HG03039 (cell line): ENCODE data around the gene CRABP1.

Experiments
- ATAC-seq: cut with Tn5 transposase; IDR thresholded peaks from one replicate; pipeline ENCODE4 v1.9.1; 2021; ENCODE audit warnings: mild to moderate bottlenecking, moderate library complexity; ENCODE audit not compliant: unreplicated experiment

Gene CRABP1

DNA sequence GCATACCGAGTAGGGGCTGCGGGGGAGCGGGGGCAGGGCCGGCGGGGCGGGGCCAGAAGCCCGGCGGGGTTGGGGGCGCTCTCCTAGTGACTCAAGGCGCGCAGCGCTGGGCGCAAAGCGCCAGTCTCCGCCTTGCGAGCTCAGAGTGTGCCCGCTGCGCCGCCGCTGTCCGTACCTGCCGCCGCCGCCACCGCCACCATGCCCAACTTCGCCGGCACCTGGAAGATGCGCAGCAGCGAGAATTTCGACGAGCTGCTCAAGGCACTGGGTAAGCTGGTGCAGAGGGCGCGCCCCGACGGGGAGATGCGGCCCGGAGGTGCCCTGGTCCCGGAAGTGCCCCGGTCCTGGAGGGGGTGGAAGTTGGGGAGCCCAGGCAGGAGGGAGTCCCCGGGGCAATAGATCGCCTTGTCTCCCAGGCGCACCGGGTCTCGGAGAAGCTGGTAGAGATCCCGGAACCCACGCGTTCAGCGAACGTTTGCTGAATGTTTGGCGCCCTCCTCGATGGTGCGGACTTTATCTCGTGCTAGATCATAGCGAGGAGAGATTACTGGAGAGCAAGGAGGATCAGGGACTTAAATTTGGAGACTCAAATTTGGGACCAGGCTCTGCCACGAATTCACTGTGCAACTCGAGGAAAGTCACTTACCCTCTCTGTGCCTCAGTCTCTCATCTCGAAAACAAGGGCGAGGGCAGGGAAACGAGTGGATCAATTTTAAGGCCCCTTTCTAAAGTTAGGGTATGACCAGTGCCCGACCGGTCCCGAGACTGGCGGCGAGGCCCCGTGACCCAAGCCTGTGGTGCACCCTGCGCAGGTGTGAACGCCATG is at the start of gene CRABP1:
CRABP1 (plus strand) TSS at position 123 of the 826 bp plus-strand sequence; CDS start at position 199, 76 bp downstream.
- no peak for ATAC-seq

DNA sequence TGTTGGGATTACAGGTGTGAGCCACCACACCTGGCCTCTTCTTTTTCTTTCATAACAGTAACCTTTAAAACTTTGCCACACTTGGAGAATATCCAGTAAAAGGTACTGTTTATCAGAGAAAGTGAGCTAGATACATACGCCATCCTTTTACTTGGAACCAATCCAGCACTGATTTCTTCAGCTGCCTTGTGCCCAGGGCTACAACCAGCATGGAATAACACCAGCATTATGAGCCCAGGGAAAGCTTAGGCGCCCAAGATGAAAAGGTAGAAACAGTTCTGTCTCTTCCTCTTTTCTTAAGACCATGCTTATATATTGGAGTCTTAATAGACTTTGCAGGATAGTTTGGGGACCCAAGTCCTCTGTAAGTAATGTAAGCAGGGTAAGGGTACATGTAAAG is 49.1 kb upstream of the CRABP1 start:
- no peak for ATAC-seq

DNA sequence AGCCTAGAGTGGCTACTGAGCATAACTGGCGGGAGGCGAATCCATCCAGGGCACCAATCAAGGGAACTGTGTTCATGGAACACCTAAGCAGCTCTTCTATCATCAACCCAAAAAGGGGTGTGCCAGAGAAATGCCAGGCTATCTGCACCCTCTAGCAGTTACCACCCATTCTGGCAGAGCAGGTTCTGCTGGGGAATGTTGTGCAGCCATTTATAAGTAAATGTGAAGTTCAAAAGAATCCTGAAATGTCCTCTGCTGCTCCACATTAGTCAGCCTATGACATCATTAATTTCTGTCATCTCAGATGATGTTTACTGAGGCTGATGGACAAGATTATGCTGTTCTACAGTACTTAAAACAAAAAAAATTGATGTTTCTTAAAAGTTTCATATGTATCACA is 48.5 kb upstream of the CRABP1 start:
- ATAC-seq, result no peak

DNA sequence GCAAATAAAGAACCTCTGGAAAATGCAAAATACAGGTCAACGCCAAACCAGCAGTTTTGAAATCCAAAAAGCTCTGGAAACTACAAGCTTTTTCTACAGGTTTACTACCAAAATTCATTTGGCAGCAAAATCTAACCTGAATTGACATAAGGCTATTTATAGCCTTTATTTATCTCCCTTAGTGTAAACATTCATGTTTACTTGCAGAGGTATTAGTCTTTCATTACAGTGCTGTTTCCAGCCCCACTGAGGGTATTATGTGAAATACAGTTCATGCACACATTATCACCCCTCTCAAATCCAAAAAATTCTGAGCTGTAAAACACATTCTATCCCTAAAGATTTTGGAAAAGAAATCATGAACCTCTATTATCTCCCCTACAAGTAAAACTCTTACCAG is 47.9 kb upstream of the CRABP1 start:
- no peak for ATAC-seq

DNA sequence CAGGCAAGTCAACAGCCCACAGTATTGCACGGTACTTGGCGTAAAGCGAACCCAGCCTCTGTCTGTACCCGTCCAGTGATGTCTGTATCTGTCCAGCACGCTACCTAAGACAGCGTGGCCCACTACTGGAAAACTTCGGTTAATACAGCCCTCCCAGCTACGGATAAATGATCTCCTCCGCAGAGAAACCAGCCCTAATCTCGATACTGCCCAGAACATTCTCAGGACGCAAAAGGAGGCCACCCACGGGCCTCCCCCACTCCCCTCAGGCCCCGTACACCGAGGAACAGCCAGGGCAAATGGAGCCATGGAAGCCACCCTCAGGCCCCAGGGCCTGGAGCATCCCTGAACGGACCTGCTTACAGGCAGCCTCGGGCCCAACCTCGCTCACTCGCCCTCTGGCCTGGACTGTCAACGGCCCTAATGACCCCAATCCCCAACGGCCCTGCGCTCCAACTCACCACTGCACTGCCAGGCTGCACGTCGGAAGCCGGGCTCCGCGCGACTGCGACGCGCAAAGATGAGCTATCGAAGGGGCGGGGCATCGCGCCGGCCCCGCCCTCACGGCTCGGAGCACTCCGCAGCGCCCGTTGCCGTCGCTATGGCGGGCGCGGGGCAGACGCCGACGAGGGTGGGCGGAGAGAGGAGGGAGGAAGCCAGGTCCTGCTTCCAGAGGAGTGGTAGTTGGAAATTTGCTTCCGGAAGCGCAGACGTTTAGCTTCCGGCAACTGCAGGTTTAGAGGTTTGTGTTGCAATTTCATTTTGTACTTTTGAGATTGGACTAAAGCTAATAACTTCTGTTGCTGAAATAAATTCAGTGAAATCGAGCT is 40.8 kb upstream of the CRABP1 start, which contains the start of gene SKIC8:
SKIC8 (minus strand) TSS at position 509 of the 830 bp plus-strand sequence. CDS start 3,923 bp downstream, outside the sequence.
- ATAC-seq, result peak; percentile 70

DNA sequence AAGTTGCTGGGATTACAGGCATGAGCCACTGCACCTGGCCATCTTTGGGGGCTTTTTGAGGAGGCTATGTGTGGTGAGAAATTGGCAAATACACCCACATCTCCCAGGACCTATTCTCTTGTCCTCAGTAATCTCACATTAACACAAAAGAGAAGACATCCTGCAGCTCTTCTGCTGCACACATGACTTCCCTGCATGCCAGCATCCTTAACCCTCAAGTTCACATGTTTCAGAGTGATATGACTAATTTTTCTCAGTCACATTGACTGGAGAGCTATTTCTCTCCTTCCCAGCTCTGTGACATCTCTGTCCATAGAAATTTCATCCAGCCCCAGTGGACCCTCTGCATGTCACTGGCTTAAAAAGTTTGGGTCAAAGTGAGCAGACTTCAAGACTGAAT is 38.8 kb upstream of the CRABP1 start:
- no peak for ATAC-seq

DNA sequence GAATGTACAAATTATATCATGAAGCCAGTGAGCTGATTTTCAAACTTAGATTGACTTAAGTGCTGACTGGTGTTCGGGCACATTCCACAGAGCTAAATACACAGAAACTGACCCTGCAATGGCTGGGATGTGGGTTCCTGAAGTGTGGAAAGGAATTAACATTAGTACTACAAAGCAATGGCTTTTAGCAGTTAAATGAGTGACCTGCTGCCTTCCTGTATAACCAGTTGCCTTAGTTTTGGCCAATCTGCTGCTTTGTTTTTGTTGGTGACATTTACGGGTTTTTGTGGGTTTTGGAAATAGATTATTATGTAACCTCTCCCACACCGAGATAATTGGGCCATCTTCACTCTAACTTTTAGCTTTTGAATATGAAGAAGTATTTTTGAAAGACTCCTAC is 38.3 kb upstream of the CRABP1 start:
- no peak for ATAC-seq

DNA sequence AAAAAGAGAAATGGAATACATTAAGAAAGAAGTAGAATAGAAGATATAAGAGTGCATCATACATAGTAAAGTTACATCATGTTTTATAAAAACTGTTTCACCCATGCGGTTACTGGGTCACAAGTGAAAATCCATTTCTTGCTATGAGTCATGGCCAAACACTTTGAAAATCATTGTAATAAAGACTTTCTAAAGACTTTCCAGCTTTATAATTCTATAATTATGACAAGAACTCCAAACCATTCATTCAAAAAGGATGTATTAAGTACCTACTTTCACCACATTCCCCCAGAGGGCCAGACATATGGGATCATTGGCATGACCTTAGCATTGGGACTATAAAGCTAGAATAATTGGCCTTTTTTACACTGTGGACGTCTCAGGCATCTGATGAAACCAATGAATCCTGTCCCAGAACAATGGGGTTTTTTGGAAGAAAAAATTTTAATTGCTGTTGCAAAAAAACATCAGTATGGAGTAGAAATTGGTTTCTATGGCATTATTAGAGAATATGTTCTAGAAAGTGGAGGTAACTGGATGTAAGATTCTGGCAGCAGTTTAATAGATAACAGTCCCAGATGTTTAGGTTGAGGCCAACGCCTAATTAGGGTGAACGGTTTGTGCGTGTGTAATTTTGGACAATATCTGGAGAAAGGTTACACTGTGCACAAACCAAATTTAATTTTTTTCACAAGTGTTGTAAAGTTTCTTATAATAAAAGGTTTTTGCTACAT is 37.4 kb upstream of the CRABP1 start:
- no peak for ATAC-seq

DNA sequence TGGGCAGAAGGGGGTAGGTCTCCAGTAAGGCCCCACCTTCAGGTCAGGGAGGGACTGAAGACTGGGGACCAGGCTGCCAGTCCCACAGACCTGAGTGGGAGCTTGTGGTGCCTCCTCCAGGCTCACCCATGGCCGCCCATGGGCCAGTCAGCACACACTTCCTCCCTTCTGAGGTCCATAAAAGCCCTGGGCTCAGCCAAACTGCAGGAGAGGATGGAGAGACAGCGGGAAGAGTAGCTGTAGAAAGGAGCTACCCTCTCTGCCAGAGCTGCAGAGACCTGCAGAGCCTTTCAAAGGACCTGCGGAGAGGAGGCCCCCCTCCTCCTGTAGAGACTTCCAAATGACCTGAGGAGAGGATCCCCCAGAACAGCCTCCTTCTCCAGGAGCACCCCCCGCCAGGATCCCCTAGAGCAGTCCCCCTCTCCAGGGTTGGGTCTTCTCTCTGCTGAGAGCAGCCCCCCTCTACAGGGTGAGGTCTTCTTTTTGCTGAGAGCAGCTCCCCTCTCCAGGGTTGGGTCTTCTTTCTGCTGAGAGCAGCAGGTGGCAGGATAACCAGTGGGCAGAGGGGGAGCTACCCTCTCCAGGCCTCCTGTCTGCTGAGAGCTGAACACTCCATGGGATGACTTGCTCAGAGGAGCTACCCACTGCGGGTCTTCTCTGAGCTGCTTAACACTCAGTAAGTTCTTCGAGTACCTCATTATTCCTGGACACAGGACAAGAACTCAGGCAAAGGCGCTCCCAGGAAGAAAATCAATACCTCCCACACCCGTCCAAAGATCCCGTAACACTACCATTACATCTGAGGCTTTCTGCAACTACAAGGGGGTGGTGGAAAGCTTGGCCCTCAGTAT is 35.7 kb upstream of the CRABP1 start:
- no peak for ATAC-seq

DNA sequence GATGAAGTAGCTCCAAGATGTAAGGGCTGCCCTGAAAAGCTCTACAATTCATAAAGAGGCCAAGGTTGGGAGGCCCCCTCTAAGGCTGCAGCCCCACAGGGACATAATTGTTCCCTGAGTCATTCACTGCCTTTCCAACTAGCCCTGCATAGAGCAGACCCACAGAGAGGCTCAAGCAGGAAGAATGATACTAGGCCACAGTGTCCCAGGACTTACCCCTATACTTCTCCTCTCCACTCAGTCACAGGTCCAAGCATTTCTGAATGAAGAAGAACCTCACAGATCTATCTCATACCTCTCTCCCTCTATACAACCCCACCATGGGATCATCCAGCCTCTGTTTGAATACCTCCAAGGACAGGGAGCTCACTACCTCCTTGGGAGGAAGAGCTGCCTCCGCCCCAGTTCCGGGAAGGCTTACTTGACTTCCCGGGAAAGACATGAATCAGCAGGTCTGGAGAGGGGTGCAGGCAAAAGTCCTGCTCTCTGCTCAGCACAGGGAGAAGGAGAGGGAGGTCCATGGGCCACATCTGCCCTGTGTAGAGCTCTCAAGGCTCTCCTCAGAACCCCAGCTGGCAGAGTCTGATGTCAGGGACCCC is 33.9 kb upstream of the CRABP1 start:
- ATAC-seq, result no peak

DNA sequence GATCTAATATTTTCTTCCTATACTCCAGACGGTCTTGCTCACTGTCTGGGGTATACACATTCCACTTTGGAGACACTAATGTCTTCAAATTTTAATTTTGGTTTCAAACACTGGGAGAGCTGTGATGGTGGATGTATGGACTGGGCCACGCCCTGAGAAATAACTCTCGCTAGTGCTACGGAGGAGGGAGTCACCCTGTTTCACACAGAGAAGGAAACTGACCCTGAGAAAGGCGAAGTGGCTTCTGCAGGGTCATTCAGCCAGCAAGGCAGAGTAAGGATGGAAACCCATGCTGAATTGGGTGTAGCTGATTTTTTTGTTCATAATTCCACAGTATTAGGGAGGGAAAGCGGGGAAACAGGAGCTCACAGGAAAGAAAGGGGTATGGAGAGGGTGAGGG is 32.2 kb upstream of the CRABP1 start:
- no peak for ATAC-seq

DNA sequence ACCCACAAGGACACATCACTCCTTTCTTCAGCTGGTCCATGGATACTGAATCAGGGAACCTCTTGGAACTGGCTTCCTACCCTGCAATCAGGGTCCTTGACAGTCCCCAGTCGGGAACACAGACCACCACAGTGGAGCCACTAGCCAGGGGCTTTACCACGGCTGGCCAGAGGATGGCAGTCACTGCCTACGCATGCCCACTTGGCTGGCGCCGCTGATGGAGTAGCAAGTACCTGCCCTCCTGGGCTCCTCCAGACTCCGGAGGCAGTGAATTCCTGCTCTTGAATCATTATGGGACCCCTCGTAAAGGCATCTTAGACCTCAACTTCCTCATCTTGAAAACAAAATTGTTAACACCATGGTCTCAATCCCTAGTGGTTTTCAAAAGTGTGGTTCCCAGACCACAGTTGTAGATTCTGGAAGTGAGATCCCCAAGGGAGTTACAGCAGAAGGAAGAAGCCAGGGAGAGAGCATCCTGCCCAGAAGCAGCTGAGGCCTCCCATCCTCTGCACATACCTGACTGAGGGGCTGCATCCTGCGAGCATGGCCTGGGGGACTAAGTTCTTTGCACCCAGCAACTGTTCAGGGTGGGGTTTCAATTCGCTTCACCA is 31.6 kb upstream of the CRABP1 start:
- ATAC-seq, result no peak

DNA sequence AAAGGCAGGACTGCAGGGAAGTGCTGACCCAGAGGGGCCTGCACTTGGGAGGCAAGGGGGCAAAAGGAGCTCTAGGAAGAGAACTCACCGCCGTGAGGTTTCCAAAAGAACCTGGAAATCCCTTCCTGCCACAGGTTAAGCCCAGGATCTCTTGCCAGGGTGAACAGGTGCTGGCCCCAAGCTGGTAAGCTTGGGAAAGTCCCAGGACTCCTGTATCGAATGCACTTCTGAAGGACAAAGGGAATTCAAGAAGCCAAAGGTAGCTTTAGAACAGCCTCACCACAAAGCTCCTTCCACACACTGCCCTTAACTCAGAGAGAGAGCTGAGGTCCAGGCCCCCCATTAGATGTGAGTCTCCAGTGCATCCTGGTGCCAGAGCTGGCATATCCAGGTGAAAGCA is 28.9 kb upstream of the CRABP1 start:
- ATAC-seq, result no peak

DNA sequence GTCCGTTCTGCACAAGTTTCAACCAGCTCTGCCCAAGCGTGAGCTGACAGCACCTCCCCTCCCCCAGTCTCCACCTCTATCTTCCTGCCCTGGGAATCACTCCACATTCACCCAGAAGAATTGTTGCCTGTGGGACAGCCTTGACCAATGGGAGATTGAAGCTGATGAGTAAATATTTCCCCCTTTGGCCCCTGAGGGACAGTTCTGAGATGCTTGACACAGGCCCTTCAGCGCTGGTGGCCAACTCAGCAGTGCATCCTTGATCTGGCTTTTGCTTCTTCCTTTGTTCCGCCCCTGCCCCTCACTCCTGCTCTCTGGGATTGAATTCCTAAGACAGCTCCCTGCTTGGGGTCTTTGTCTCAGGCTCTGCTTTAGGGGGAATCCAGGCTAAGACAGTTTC is 27.6 kb upstream of the CRABP1 start:
- no peak for ATAC-seq

DNA sequence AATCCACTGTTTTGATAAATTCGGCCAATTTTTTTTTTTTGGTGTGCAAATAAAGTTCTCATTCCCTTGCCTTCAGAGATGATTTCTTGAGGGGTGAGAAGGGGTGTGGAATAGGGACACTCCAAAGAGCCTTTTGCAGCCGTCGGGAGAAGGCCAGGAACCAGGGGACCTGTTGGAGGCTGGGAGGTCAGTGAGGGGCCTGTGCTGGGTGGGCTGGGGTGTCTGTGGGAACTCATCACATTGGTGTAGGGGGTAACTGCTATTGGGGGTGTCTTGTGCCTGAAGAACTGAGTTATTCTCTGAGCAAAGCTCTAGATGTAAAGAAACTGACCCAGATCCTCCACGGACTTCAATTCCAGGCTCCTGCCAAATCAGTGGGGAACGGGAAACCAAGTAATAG is 27.2 kb upstream of the CRABP1 start:
- ATAC-seq, result no peak

DNA sequence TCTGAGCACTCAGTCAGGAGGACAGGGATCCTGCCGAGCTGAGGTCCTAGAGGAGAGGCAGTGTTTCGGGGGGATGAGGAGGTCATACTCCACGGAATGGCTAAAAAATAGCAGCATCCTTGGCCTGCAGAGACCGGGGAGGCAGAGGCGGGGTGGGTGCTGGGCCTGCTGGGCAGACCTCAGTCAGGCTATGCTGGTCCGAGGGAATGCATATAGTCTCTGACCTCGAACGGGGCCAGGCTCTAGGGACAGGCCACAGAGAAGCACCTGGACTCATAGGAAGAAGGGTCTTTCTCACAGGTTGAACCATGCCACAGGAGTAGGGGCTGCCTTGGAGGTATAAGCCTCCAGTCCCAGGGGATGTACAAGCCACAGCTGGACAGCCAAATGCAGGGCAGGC is 26.8 kb upstream of the CRABP1 start:
- ATAC-seq, result no peak

DNA sequence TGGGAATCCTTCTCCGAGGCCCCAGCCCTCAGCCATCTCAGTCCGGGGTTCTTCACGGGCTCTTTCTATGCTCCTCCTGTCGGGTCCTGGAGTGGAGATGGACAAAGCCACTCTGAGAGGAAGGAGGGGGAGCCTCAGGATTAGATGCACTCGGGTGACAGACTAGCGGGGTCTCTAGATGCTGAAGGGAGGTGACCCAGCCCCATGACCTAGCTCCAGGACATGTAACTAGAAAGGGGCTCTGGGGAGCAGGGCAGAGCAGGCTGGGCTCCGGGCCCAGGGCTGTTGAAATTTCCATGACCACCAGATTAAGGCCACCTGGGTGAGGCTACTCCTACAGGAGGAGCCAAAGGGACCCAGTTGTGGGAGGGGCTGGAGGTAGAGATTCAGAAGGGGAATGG is 26.0 kb upstream of the CRABP1 start:
- ATAC-seq, result no peak

DNA sequence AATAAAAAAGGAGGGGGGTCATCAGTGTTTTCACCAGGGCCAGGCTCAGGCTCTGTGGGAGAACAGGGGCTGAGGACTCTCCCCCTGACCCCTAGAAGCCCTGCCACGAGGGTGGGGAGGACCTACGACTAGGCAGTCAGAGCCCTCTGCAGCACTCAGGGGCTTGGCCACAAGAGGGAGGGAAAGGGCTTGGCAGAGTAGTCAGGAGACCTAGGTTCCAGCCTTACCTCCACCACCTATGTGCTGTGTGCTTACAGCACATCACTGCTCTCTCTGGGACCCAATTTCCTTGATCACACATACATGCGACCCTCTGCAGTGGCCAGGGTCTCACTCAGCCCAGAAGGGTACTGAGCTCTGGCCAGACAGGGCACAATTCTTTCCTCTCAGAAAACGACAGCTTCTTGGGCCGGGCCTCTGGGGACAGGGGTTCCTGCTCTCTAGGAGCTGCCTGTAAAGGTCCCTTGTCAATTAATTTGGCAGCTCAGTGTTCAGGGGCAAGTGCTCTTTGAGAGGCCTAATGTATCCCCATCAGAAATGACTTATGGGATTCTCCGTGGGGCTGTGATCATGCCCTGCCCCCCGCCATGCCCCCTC is 24.4 kb upstream of the CRABP1 start:
- ATAC-seq, result no peak
